ENCODE results near the gene ZDHHC6.
"Not testable (repeated sequence)": the region's sequence is repeated elsewhere in the genome, so short reads cannot be mapped to it uniquely, and the experiment has no call there.

The ZDHHC6 gene

DNA sequence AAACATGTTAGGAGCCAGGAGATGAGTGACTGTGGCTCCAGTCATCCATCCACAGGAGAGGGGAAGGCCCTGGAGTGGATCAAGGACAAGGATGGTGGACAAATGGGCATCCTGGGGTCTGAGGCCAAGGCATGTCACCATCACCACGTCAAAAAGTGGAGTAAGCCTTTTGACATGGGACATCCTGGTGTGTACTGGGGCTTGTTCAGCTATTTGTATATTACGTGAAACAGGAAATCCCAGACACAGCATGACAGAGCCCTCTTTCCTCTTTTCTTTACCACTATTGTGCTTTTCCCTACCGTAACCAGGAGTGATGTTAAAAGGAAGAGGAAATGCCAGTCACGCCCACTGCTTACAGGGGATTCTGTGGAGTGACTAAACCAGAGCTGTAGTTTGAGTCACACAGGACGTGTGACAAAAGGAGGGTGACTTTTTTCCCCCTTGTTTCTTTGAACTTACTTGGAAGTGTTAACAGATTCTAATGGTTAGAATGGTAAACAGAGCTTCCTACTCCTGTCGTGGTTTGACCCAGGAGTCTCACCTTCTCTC lies 57.4 kb downstream of the ZDHHC6 start:
- DNase-seq (ENCODE audit: low spot score): no peak

DNA sequence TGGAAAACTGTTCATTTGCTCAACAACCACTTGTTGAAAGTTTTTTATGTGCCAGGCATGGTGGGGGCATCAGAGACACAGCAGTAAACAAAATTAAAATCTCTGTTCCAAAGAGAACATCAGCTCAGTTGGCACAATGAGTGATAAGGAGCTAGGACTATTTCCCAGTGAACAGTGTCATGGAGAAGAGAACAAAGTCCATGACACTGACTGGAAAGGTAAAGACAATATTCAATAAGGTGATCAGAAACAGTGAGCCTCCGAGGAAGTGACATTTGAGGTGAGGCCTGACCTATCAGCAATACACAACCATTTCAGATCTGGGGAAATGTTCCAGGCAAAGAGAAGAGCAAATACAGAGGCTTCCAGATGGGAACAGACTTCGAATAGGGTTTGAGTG lies 58.2 kb downstream of the ZDHHC6 start:
- no peak for DNase-seq (ENCODE audit: low spot score)

DNA sequence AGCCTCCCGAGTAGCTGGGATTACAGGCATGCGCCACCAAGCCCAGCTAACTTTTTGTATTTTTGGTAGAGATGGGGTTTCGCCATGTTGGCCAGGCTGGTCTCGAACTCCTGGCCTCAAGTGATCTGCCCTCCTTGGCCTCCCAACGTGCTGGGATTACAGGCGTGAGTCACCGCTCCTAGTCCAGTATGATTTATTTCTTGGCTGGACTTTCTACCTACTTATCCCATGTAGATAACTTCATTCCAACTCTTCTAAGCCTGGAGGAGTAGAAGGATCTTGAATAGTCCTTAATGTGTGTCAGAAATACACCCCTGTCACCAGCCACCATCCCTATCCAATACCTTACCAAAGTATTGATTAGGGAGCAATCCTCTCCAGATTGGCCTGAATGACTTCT lies 58.7 kb downstream of the ZDHHC6 start:
- not testable (repeated sequence) for DNase-seq (ENCODE audit: low spot score)

DNA sequence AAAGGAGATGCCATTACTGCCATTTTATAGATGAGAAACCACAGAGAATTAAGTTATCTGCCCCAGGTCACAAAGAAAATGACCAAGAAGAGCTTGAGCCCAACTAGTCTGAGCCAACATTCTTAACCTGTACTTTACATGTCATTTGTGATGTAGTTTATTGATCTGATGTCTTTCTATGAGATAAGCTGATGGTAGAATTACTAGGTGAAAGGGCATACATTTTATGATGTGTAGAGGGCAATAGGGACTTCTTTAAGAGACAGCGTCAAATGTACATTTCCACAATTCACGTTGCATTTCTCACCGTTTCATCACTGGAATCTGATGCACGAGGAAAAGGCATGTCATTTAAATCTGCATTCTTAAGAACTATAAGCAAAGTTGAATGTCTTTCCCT lies 61.5 kb downstream of the ZDHHC6 start:
- DNase-seq (ENCODE audit: low spot score): no peak

GRCh38 chr10:112384141-112384540 lies 62.6 kb downstream of the ZDHHC6 start:
- no peak for DNase-seq (ENCODE audit: low spot score)

- DNase-seq (ENCODE audit: low spot score): peak; percentile 58
These were observed 63.4 kb downstream of the ZDHHC6 start for GRCh38 chr10:112383325-112383724.

DNA sequence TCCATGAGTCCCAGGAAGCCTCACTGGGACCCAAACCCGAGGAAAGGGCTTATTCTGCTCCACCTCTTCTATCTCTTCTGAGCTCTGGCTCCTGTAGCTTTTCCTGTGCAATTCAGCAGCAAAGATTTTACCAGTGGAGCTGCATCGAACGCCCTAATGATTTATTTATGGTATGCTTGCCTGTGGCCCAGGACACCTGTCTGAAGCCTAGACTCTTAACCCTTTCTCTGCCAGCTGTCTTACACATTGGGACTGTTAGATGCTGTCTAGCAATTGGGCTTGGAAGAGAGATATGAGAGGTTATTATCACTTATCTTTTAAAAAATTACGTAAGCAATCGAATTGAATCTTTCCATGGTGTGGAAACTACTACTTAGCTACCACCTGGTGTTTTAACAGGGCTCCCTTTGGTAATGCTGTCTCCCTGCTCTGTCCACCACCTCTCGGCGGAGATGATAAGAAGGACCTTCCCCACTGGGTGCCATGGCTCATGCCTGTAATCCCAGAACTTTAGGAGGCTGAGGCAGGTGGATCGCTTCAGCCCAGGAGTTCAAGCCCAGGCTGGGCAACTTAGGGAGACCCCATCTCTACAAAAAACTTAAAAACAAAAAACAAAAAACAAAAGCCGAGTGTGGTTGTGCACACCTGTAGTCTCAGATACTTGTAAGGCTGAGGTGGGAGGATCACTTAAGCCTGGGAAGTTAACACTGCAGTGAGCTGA lies 64.0 kb downstream of the ZDHHC6 start:
- DNase-seq (ENCODE audit: low spot score): no peak

All from AG08396 (cell line).